Measurements from ENCODE around the gene SPPL3. TPM values are rescaled to one million over a fixed set of nuclear protein-coding genes. Genes with fewer than 3 reads are reported as not detected.

SPPL3 gene
- total and polyA plus RNA-seq, 4 donors: 14.2 to 52.3 (median 29.6) TPM

DNA sequence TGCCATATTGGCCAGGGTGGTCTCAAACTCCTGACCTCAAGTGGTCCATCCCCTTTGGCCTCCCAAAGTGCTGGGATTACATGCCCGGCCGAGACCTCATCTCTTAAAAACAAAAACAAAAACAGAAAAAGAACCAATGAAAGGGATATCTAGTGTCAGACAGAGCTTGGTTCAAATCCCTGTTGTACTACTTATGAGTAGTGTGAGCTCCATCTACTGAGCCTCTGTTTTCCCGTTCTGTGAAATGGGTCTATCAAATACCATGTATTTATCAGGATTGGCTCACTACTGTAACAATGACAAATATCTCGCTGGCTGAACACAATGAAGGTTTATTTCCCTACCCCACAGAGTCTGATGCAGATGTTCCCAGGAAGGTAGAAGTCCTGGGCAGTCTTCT, 37.3 kb upstream of the SPPL3 start:
- 95 to 96% methylated on average over 4 of the region's 4 CpGs for WGBS, 2 donors
- Histone ChIP-seq H3K9ac (ENCODE audit: insufficient read depth in 1 of 2, low read length in 2 of 2) (no peak overlapping the region), H3K36me3 (ENCODE audit: control insufficient read depth in 4 of 4, insufficient read depth in 4 of 4, low read length in 4 of 4) (no peaks in the 10 kb centered on the region), H3K9me3 (ENCODE audit: control insufficient read depth in 4 of 4, insufficient read depth in 3 of 4, low read length in 3 of 4) (peaks cover 0 to 3% (median 0%) of the 10 kb centered on the region in 4 donors), H3K4me1 (ENCODE audit: control insufficient read depth in 5 of 5, insufficient read depth in 5 of 5, low read length in 5 of 5) (no peaks in the 10 kb centered on the region), H3K27ac (ENCODE audit: low read depth in 1 of 2, low read length in 1 of 2) (no peak overlapping the region), H3K4me3 (no peak overlapping the region), H3K27me3 (ENCODE audit: control insufficient read depth in 3 of 3, insufficient read depth in 3 of 3, low read length in 2 of 3) (no peaks in the 10 kb centered on the region)
- ATAC-seq (ENCODE audit: insufficient read depth, low FRiP score) (no peak), DNase-seq (no peak)
- no peak for TF ChIP-seq CTCF (IDR thresholded peaks at IDR 0.05; ENCODE audit: control extremely low read depth, extremely low read depth)

DNA sequence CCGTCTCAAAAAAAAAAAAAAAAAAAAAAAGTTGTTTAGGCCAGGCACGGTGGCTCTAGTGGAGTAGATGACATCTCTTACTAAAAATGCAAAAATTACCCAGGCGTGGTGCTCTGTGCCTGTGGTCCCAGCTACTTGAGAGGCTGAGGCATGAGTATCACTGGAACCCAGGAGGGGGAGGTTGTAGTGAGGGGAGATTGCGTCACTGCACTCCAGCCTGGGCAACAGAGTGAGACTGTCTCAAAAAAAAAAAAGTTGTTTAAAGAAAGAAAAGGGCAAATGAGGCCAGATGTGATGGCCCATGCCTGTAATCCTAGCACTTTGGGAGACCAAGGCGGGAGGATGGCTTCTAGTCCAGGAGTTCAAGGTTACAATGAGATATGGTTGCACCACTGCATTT, 36.6 kb upstream of the SPPL3 start:
- 48 to 68% methylated on average over 5 of the region's 5 CpGs for WGBS, 2 donors
- Histone ChIP-seq H3K36me3 (ENCODE audit: control insufficient read depth in 4 of 4, insufficient read depth in 4 of 4, low read length in 4 of 4) (no peaks in the 10 kb centered on the region), H3K27me3 (ENCODE audit: control insufficient read depth in 3 of 3, insufficient read depth in 3 of 3, low read length in 2 of 3) (no peaks in the 10 kb centered on the region), H3K4me1 (ENCODE audit: control insufficient read depth in 5 of 5, insufficient read depth in 5 of 5, low read length in 5 of 5) (no peaks in the 10 kb centered on the region), H3K4me3 (no peak overlapping the region), H3K9me3 (ENCODE audit: control insufficient read depth in 4 of 4, insufficient read depth in 3 of 4, low read length in 3 of 4) (peaks cover 0 to 3% (median 0%) of the 10 kb centered on the region in 4 donors), H3K9ac (ENCODE audit: insufficient read depth in 1 of 2, low read length in 2 of 2) (no peak overlapping the region), H3K27ac (ENCODE audit: low read depth in 1 of 2, low read length in 1 of 2) (no peak overlapping the region)
- DNase-seq (no peak), ATAC-seq (ENCODE audit: insufficient read depth, low FRiP score) (no peak)
- no peak for TF ChIP-seq CTCF (IDR thresholded peaks at IDR 0.05; ENCODE audit: control extremely low read depth, extremely low read depth)

DNA sequence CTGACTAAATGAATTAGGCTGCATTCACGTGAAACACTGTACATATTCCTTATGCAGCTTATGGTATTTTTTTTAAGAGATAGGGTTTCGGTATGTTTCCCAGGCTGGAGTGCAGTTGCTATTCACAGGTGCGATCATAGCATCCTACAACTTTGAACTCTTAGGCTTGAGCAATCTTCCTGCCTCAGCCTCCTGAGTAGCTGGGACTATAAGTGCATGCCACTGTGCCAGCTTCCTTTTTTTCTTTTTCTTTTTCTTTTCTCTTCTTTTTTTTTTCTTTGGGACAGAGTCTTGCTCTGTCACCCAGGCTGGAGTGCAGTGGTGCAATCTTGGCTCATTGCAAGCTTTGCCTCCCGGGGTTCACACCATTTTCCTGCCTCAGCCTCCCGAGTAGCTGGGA, 35.8 kb upstream of the SPPL3 start:
- H3K9me3 ChIP-seq (ENCODE audit: control insufficient read depth in 4 of 4, insufficient read depth in 3 of 4, low read length in 3 of 4): peaks cover 0 to 3% (median 0%) of the 10 kb centered on the region in 4 donors
- no peaks in the 10 kb centered on the region for H3K36me3 ChIP-seq (ENCODE audit: control insufficient read depth in 4 of 4, insufficient read depth in 4 of 4, low read length in 4 of 4)
- H3K27me3 ChIP-seq (ENCODE audit: control insufficient read depth in 3 of 3, insufficient read depth in 3 of 3, low read length in 2 of 3): no peaks in the 10 kb centered on the region
- no peaks in the 10 kb centered on the region for H3K4me1 ChIP-seq (ENCODE audit: control insufficient read depth in 5 of 5, insufficient read depth in 5 of 5, low read length in 5 of 5)
- no peak overlapping the region for H3K4me3 ChIP-seq
- no peak overlapping the region for H3K9ac ChIP-seq (ENCODE audit: insufficient read depth in 1 of 2, low read length in 2 of 2)
- no peak for DNase-seq
- TF ChIP-seq CTCF (IDR thresholded peaks at IDR 0.05; ENCODE audit: control extremely low read depth, extremely low read depth): no peak
- ATAC-seq (ENCODE audit: insufficient read depth, low FRiP score): no peak
- no peak overlapping the region for H3K27ac ChIP-seq (ENCODE audit: low read depth in 1 of 2, low read length in 1 of 2)
- WGBS, 2 donors: 25 to 49% methylated on average over 5 of the region's 5 CpGs

- Histone ChIP-seq H3K4me1 (ENCODE audit: control insufficient read depth in 5 of 5, insufficient read depth in 5 of 5, low read length in 5 of 5) (no peaks in the 10 kb centered on the region), H3K9ac (ENCODE audit: insufficient read depth in 1 of 2, low read length in 2 of 2) (no peak overlapping the region), H3K4me3 (no peak overlapping the region), H3K36me3 (ENCODE audit: control insufficient read depth in 4 of 4, insufficient read depth in 4 of 4, low read length in 4 of 4) (no peaks in the 10 kb centered on the region), H3K27me3 (ENCODE audit: control insufficient read depth in 3 of 3, insufficient read depth in 3 of 3, low read length in 2 of 3) (no peaks in the 10 kb centered on the region), H3K9me3 (ENCODE audit: control insufficient read depth in 4 of 4, insufficient read depth in 3 of 4, low read length in 3 of 4) (peaks cover 0 to 3% (median 0%) of the 10 kb centered on the region in 4 donors), H3K27ac (ENCODE audit: low read depth in 1 of 2, low read length in 1 of 2) (no peak overlapping the region)
- DNase-seq (peak in 2 of 3 donors; percentile 18 to 22), ATAC-seq (ENCODE audit: insufficient read depth, low FRiP score) (no peak)
- 13 to 21% methylated on average over 3 of the region's 3 CpGs for WGBS, 2 donors
- TF ChIP-seq CTCF (IDR thresholded peaks at IDR 0.05; ENCODE audit: control extremely low read depth, extremely low read depth): no peak
Observed at GRCh38 chr12:120939523-120939922, 35.4 kb upstream of the SPPL3 start.
